Islet of Langerhans (tissue), 1 donor: Measurements from ENCODE around the gene STAT5B.
"Not testable (repeated sequence)": the region's sequence is repeated elsewhere in the genome, so short reads cannot be mapped to it uniquely, and the experiment has no call there.

Source experiments
- FAIRE-seq: peaks from one replicate; lab custom pipeline; 2011; peaks lifted over from hg19 to GRCh38; lab: Jason Lieb, UNC

The STAT5B gene

GRCh38 chr17:42305543-42306384 lies 29.6 kb upstream of the STAT5B start:
- no peak for FAIRE-seq

- FAIRE-seq, result not testable (repeated sequence)
Observed at GRCh38 chr17:42305031-42305330, 28.8 kb upstream of the STAT5B start.

- no peak for FAIRE-seq
Observed at GRCh38 chr17:42304187-42305030, 28.2 kb upstream of the STAT5B start.

GRCh38 chr17:42303694-42304093 lies 27.5 kb upstream of the STAT5B start:
- FAIRE-seq, result no peak

GRCh38 chr17:42301022-42301421 lies 24.8 kb upstream of the STAT5B start:
- no peak for FAIRE-seq

- FAIRE-seq, result not testable (repeated sequence)
Observed at GRCh38 chr17:42299913-42300312, 23.7 kb upstream of the STAT5B start.

- FAIRE-seq, result not testable (repeated sequence)
Observed at GRCh38 chr17:42299361-42299760, 23.2 kb upstream of the STAT5B start.

GRCh38 chr17:42297775-42298174 lies 21.6 kb upstream of the STAT5B start:
- FAIRE-seq, result not testable (repeated sequence)

GRCh38 chr17:42296012-42296411 lies 19.8 kb upstream of the STAT5B start:
- FAIRE-seq, result no peak

- no peak for FAIRE-seq
Observed at GRCh38 chr17:42294469-42295398, 18.5 kb upstream of the STAT5B start.

GRCh38 chr17:42291129-42291528 lies 14.9 kb upstream of the STAT5B start:
- no peak for FAIRE-seq

GRCh38 chr17:42290577-42290976 lies 14.4 kb upstream of the STAT5B start:
- no peak for FAIRE-seq

- no peak for FAIRE-seq
Observed at GRCh38 chr17:42289611-42290181, 13.5 kb upstream of the STAT5B start.

- no peak for FAIRE-seq
Observed at GRCh38 chr17:42288803-42289610, 12.8 kb upstream of the STAT5B start.

- FAIRE-seq, result no peak
Observed at GRCh38 chr17:42287977-42288802, 12.0 kb upstream of the STAT5B start, which contains the start of gene STAT5A. Gene STAT5A, plus strand, starts transcription at chr17:42288498. Its CDS starts 914 bp downstream, at chr17:42289412.

GRCh38 chr17:42287305-42287976 lies 11.2 kb upstream of the STAT5B start:
- no peak for FAIRE-seq

- FAIRE-seq, result no peak
Observed at GRCh38 chr17:42286411-42287221, 10.4 kb upstream of the STAT5B start.

- no peak for FAIRE-seq
Observed at GRCh38 chr17:42285346-42286050, 9.3 kb upstream of the STAT5B start.
